ENCODE measurements around the gene EXOC2.

- no peak for TF ChIP-seq TAF1 (IDR thresholded peaks at IDR 0.05; ENCODE audit: borderline replicate concordance, low read depth, low read length)
- TF ChIP-seq POLR2A (IDR thresholded peaks at IDR 0.05; ENCODE audit: low read depth, low read length): no peak
- no peak for TF ChIP-seq POLR2AphosphoS5 (IDR thresholded peaks at IDR 0.05; ENCODE audit: low read depth, low read length)
Measured at GRCh38 chr6:444653-445275, 248.2 kb downstream of the EXOC2 start.

Measured in GM12892 (cell line).